H4 (cell line): ENCODE data around the gene MFSD11. TPM values are rescaled to one million over a fixed set of nuclear protein-coding genes. Genes with fewer than 3 reads are reported as not detected.
"Not testable (repeated sequence)": the region's sequence is repeated elsewhere in the genome, so short reads cannot be mapped to it uniquely, and the experiment has no call there.

Experiments used
- DNase-seq: peaks from one replicate; pipeline ENCODE4 v3.0.0-alpha.2; 2015; ENCODE audit warnings: low spot score
- total RNA-seq: library from RNA; depleted of rRNA; stranded (reverse); fragments of >200 nt; shearing (Covaris generic); gene quantifications from 2 replicates; pipeline ENCODE4 v1.2.3, GENCODE V29; 2014; rRNA removed

Gene MFSD11
- total RNA-seq: 33.5 and 36.7 TPM in 2 replicates

- peak; percentile 92 for DNase-seq
Measured at GRCh38 chr17:76737676-76738467, at the start of gene MFSD11. TSS of gene MFSD11 (plus strand) at chr17:76738119. CDS start at chr17:76738353, 234 bp downstream.

GRCh38 chr17:76688165-76688622, 49.7 kb upstream of the MFSD11 start:
- DNase-seq: no peak

GRCh38 chr17:76689859-76690258, 48.1 kb upstream of the MFSD11 start:
- no peak for DNase-seq

- DNase-seq: no peak
Measured at GRCh38 chr17:76690596-76691280, 47.2 kb upstream of the MFSD11 start.

- DNase-seq: no peak
Measured at GRCh38 chr17:76691379-76692191, 46.3 kb upstream of the MFSD11 start.

- DNase-seq: no peak
Measured at GRCh38 chr17:76695059-76695831, 42.7 kb upstream of the MFSD11 start.

GRCh38 chr17:76696763-76697701, 40.9 kb upstream of the MFSD11 start:
- no peak for DNase-seq

GRCh38 chr17:76697702-76698465, 40.0 kb upstream of the MFSD11 start:
- no peak for DNase-seq

- not testable (repeated sequence) for DNase-seq
Measured at GRCh38 chr17:76698466-76698977, 39.4 kb upstream of the MFSD11 start.

- no peak for DNase-seq
Measured at GRCh38 chr17:76700270-76700616, 37.7 kb upstream of the MFSD11 start.

GRCh38 chr17:76700617-76701470, 37.1 kb upstream of the MFSD11 start:
- no peak for DNase-seq

GRCh38 chr17:76701471-76701967, 36.4 kb upstream of the MFSD11 start:
- DNase-seq: no peak

GRCh38 chr17:76702076-76702475, 35.8 kb upstream of the MFSD11 start:
- DNase-seq: no peak

GRCh38 chr17:76702941-76703637, 34.8 kb upstream of the MFSD11 start:
- no peak for DNase-seq

GRCh38 chr17:76704805-76705204, 33.1 kb upstream of the MFSD11 start:
- DNase-seq: no peak

- DNase-seq: no peak
Measured at GRCh38 chr17:76706817-76707216, 31.1 kb upstream of the MFSD11 start.

- no peak for DNase-seq
Measured at GRCh38 chr17:76707985-76708807, 29.7 kb upstream of the MFSD11 start.
